IMR-90 (cell line): Measurements from ENCODE around the gene IL1RAP. TPM values are rescaled to one million over a fixed set of nuclear protein-coding genes. Genes with fewer than 3 reads are reported as not detected.

ENCODE experiments used
- ATAC-seq: fragments of 200-7000 bp; cut with Tn5 transposase; 2 replicates; pipeline ENCODE4 v1.9.1; 2020; ENCODE audit warnings: low read depth, mild to moderate bottlenecking, moderate library complexity
- BruUV-seq: library from RNA; stranded (reverse); fragments of 400-500 nt; replicated peaks from 2 replicates; lab custom pipeline; 2021; lab: Mats Ljungman, UMichigan
- CTCF ChIA-PET: fragments of 300-600 bp; formaldehyde crosslinking; extraction: SDS; loops from one replicate; lab custom pipeline; 2021; ENCODE audit warnings: antibody characterized with exemption; lab: Yijun Ruan, JAX
- POLR2A ChIA-PET: fragments of 300-600 bp; sonication (Branson Sonifier 250); formaldehyde crosslinking; loops from one replicate; lab custom pipeline; 2022; ENCODE audit warnings: antibody characterized with exemption; ENCODE audit not compliant: unreplicated experiment; lab: Charles Lee
- DNase-seq: peaks from one replicate; pipeline ENCODE4 v3.0.0; 2013
- H2AFZ ChIP-seq: replicated peaks from 2 replicates; pipeline ENCODE3; 2013; ENCODE audit warnings: low read length, mild to moderate bottlenecking; ENCODE audit not compliant: poor library complexity
- H2AK5ac ChIP-seq: 2 replicates; pipeline ENCODE4 v1.6.1; 2013; ENCODE audit warnings: low read depth, low read length, inconsistent platforms
- H2AK9ac ChIP-seq: replicated peaks from 2 replicates; pipeline ENCODE3; 2013; ENCODE audit warnings: mild to moderate bottlenecking, low read depth, low read length, moderate library complexity; ENCODE audit not compliant: poor library complexity
- H2BK120ac ChIP-seq: 2 replicates; pipeline ENCODE4 v1.6.1; 2013; ENCODE audit warnings: low read depth, low read length, inconsistent platforms
- H2BK15ac ChIP-seq: 3 replicates; pipeline ENCODE4 v1.6.1; 2013; ENCODE audit warnings: low read depth, low read length, inconsistent platforms
- H2BK20ac ChIP-seq: 2 replicates; pipeline ENCODE4 v1.6.1; 2013; ENCODE audit warnings: low read depth, mild to moderate bottlenecking, inconsistent platforms, low read length, moderate library complexity
- H2BK5ac ChIP-seq: 2 replicates; pipeline ENCODE4 v1.6.1; 2013; ENCODE audit warnings: mild to moderate bottlenecking, low read depth, low read length, inconsistent platforms; ENCODE audit not compliant: poor library complexity, severe bottlenecking
- H3K14ac ChIP-seq: replicated peaks from 2 replicates; pipeline ENCODE4 v1.6.1; 2013; ENCODE audit warnings: low read depth, low read length, inconsistent platforms
- H3K18ac ChIP-seq: 2 replicates; pipeline ENCODE4 v1.6.1; 2013; ENCODE audit warnings: low read depth, low read length, control low read depth
- H3K23ac ChIP-seq: 2 replicates; pipeline ENCODE4 v1.6.1; 2013; ENCODE audit warnings: low read depth, low read length, inconsistent platforms
- H3K27ac ChIP-seq: 2 replicates; pipeline ENCODE4 v1.5.1; 2013; ENCODE audit warnings: mild to moderate bottlenecking, control low read depth, low read length; ENCODE audit not compliant: insufficient read depth
- H3K27me3 ChIP-seq: 2 replicates; pipeline ENCODE4 v1.6.1; 2013; ENCODE audit warnings: low read length; ENCODE audit not compliant: control insufficient read depth, insufficient read depth
- H3K36me3 ChIP-seq: 2 replicates; pipeline ENCODE4 v1.6.1; 2013; ENCODE audit warnings: low read length, mixed read lengths; ENCODE audit not compliant: control insufficient read depth, insufficient read depth
- H3K4ac ChIP-seq: 2 replicates; pipeline ENCODE4 v1.6.1; 2013; ENCODE audit warnings: low read depth, low read length, inconsistent platforms
- H3K4me1 ChIP-seq: 2 replicates; pipeline ENCODE4 v1.6.1; 2013; ENCODE audit warnings: low read length, mixed read lengths; ENCODE audit not compliant: control insufficient read depth, insufficient read depth
- H3K4me2 ChIP-seq: 2 replicates; pipeline ENCODE4 v1.6.1; 2013; ENCODE audit warnings: low read depth, mild to moderate bottlenecking, control low read depth, low read length, moderate library complexity
- H3K4me3 ChIP-seq: 2 replicates; pipeline ENCODE4 v1.5.1; 2013; ENCODE audit warnings: low read depth, mild to moderate bottlenecking, control low read depth, low read length, moderate library complexity; ENCODE audit not compliant: insufficient read depth
- H3K56ac ChIP-seq: 2 replicates; pipeline ENCODE4 v1.6.1; 2013; ENCODE audit warnings: low read length, inconsistent platforms; ENCODE audit not compliant: insufficient read depth; ENCODE audit errors: extremely low read depth
- H3K79me1 ChIP-seq, 2 experiments: 2 replicates each; pipeline ENCODE4 v1.6.1; 2013; ENCODE audit warnings: low read length in 2 of 2, inconsistent platforms in 1 of 2, low read depth in 1 of 2
- H3K9ac ChIP-seq: 2 replicates; pipeline ENCODE4 v1.6.1; 2013; ENCODE audit warnings: low read depth, low read length, control low read depth
- H3K9me1 ChIP-seq: 2 replicates; pipeline ENCODE4 v1.6.1; 2013; ENCODE audit warnings: low read length, inconsistent platforms; ENCODE audit not compliant: insufficient read depth
- H3K9me3 ChIP-seq: 2 replicates; pipeline ENCODE4 v1.6.1; 2013; ENCODE audit warnings: low read length; ENCODE audit not compliant: control insufficient read depth, insufficient read depth
- H4K20me1 ChIP-seq: 2 replicates; pipeline ENCODE4 v1.6.1; 2013; ENCODE audit warnings: low read length, inconsistent platforms; ENCODE audit not compliant: insufficient read depth
- H4K5ac ChIP-seq: 2 replicates; pipeline ENCODE4 v1.6.1; 2013; ENCODE audit warnings: mild to moderate bottlenecking, low read depth, low read length, control low read depth
- H4K8ac ChIP-seq, 2 experiments: 2 replicates each; pipeline ENCODE4 v1.6.1; 2013; ENCODE audit warnings: low read depth in 2 of 2, low read length in 2 of 2, control low read depth in 1 of 2, inconsistent platforms in 1 of 2
- H4K91ac ChIP-seq: 2 replicates; pipeline ENCODE4 v1.6.1; 2013; ENCODE audit warnings: low read depth, low read length, inconsistent platforms; ENCODE audit not compliant: insufficient read depth
- CTCF ChIP-seq: conservative IDR thresholded peaks from 2 replicates; pipeline ENCODE4 v1.5.1; 2012; ENCODE audit warnings: mild to moderate bottlenecking, low read depth, low read length, improper control_type of control experiment
- MAZ ChIP-seq: IDR thresholded peaks from 2 replicates; pipeline ENCODE4 v1.6.1; 2012; ENCODE audit warnings: low read depth, mild to moderate bottlenecking, low read length, improper control_type of control experiment, moderate library complexity, borderline replicate concordance
- MXI1 ChIP-seq: IDR thresholded peaks from 2 replicates; pipeline ENCODE4 v1.6.1; 2012; ENCODE audit warnings: low read depth, mild to moderate bottlenecking, low read length, moderate library complexity, borderline replicate concordance
- RAD21 ChIP-seq: IDR thresholded peaks from 2 replicates; pipeline ENCODE4 v1.6.1; 2012; ENCODE audit warnings: low read length, improper control_type of control experiment
- SMC3 ChIP-seq: fragments of 150-350 bp; IDR thresholded peaks from 2 replicates; pipeline ENCODE4 v1.6.1; 2016; ENCODE audit warnings: low read depth, mild to moderate bottlenecking, antibody characterized with exemption, low read length, moderate library complexity
- WGBS, 2 experiments: methylation state at CpG; one replicate each; pipeline versions ENCODE4 v1.1.5 to v1.1.7; 2013; ENCODE audit warnings: missing lambda C conversion rate in 2 of 2; ENCODE audit not compliant: insufficient read length in 1 of 2; ENCODE audit errors: extremely low coverage in 2 of 2; 5-methylcytosine and 5-hydroxymethylcytosine counted together
- dilution Hi-C: fragments of 300-500 bp; cut with HindIII; formaldehyde crosslinking; loops from one replicate; pipeline ENCODE4 v1.14.3; 2018; ENCODE audit warnings: low sequenced_read_pairs; ENCODE audit not compliant: unreplicated experiment
- in situ Hi-C: fragments of 300-500 bp; cut with MboI; formaldehyde crosslinking; loops from 3 replicates; pipeline ENCODE4 v1.14.3; 2019; ENCODE audit warnings: low sequenced_read_pairs, inconsistent platforms, mixed read lengths
- intact Hi-C: fragments of 100-400 bp; cut with micrococcal nuclease; formaldehyde crosslinking; loops from 2 replicates; pipeline ENCODE4 v1.10.0; 2022
- polyA plus RNA-seq, 3 experiments: library from polyadenylated mRNA; depleted of rRNA; stranded (reverse); fragments of >200 nt; gene quantifications; 2 replicates each; pipeline ENCODE4 v1.2.3, GENCODE V29; 2012; ENCODE audit warnings: low replicate concordance in 1 of 3
- total RNA-seq: library from RNA; depleted of rRNA; stranded (reverse); fragments of >200 nt; gene quantifications from 2 replicates; pipeline ENCODE4 v1.2.3, GENCODE V29; 2012

Gene IL1RAP
- total and polyA plus RNA-seq, 2 of the 4 experiments (the other 2 are of a cell fraction), result 8.3 to 11.3 TPM

DNA sequence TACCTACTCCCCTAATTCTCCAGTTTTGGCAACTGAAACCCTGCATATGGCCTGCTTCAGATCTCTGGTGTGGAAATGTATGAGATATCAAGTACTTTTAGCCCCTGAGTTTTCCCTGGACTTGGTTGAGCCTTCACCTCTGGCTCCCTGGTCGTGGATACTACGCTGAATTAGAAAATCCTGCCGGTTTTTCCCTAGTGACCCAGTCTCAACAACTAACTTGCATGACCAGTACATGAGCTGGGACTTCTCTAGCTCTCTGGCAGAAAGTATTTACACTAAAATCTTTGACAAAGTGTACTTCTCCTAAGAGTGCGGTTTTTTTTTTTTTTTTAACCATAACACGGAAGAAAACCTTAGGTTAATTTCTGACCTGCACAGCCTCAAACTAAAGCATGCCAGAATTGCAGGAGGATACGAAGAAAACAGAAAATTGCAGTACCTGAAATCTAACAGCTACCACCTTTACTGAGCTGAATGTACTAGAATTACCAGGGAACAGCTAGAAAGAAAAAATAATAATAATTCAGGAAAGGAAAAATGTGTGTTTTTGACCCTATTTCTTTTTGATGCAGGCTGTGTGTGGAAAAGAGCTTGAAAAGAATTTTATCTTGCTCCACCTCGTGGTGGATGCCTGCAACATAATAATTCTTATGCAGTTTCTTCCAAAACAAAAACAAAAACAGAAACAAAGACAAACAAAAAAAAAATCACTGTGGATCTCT is 183.1 kb downstream of the IL1RAP start:
- ChIA-PET POLR2A (no interaction called here), CTCF (interaction anchor here (0.6 to 2.3 kb wide), 11 partner anchors 12 to 1347 kb away, joined by 3 to 9 read pairs (median 4); partner anchors contain the start of gene IL1RAP)

More for the DNA sequence above, 183.1 kb downstream of the IL1RAP start:
- peak; percentile 58; the same call in 1 of the 2 replicates for ATAC-seq
- no peak overlapping the region for H2BK5ac ChIP-seq
- no peak overlapping the region for H3K9ac ChIP-seq
- H3K4me3 ChIP-seq, result no peak overlapping the region
- H3K36me3 ChIP-seq, result no peaks in the 10 kb centered on the region
- H4K5ac ChIP-seq, result no peak overlapping the region
- H3K4me2 ChIP-seq, result no peak overlapping the region
- H4K20me1 ChIP-seq, result no peaks in the 10 kb centered on the region
- H3K27ac ChIP-seq, result no peak overlapping the region
- dilution Hi-C loops, result no loop called here
- 81% methylated on average over 3 of the region's 7 CpGs; no CpG with 5 or more reads in 1 of the 2 experiments for WGBS, 2 experiments
- no peaks in the 10 kb centered on the region for H3K79me1 ChIP-seq
- no peaks in the 10 kb centered on the region for H3K9me3 ChIP-seq
- H2BK20ac ChIP-seq, result no peak overlapping the region
- no peak overlapping the region for H2AK5ac ChIP-seq
- no peak overlapping the region; the same call in none of the 2 replicates for H3K18ac ChIP-seq
- BruUV-seq, result no TSS peak
- intact Hi-C loops, result loop anchor here (1.0 to 10.0 kb wide), 7 partner anchors 165 to 736 kb away; partner anchors contain the start of genes CLDN1 and IL1RAP
- no peaks in the 10 kb centered on the region for H3K27me3 ChIP-seq
- no peaks in the 10 kb centered on the region for H3K9me1 ChIP-seq
- no peak overlapping the region for H2AFZ ChIP-seq
- in situ Hi-C loops, result loop anchor here (5.0 to 10.0 kb wide), 2 partner anchors 175 to 732 kb away; no protein-coding TSS in a partner anchor
- no peak overlapping the region for H4K8ac ChIP-seq
- H2BK15ac ChIP-seq, result no peak overlapping the region
- H3K4ac ChIP-seq, result no peak overlapping the region
- H3K23ac ChIP-seq, result no peak overlapping the region
- H2AK9ac ChIP-seq, result no peak overlapping the region
- H4K91ac ChIP-seq, result no peak overlapping the region
- H3K14ac ChIP-seq, result no peak overlapping the region
- peak; percentile 40 for DNase-seq
- no peak overlapping the region for H2BK120ac ChIP-seq
- no peak overlapping the region for H3K56ac ChIP-seq
- no peaks in the 10 kb centered on the region for H3K4me1 ChIP-seq
- TF ChIP-seq SMC3 (peak; percentile 71), MAZ (no peak), MXI1 (no peak), CTCF (peak; percentile 65), RAD21 (peak; percentile 64)
